Stimulated activated CD4-positive, alpha-beta T cell treated with anti-CD3 and anti-CD28 coated beads, Interleukin-12 subunit alpha, Interleukin-12 subunit beta, amount 100 ng/mL, for 48 hours (primary cell): ENCODE results near the gene FOXP1.

Experiments
- DNase-seq, 3 donors: peaks; one replicate each; pipeline ENCODE4 v3.0.0-alpha.2; 2020; ENCODE audit warnings: low read depth in 2 of 3, low spot score in 1 of 3

FOXP1 gene

GRCh38 chr3:71191031-71191482, 392.5 kb downstream of the FOXP1 start:
- DNase-seq, result no peak

DNA sequence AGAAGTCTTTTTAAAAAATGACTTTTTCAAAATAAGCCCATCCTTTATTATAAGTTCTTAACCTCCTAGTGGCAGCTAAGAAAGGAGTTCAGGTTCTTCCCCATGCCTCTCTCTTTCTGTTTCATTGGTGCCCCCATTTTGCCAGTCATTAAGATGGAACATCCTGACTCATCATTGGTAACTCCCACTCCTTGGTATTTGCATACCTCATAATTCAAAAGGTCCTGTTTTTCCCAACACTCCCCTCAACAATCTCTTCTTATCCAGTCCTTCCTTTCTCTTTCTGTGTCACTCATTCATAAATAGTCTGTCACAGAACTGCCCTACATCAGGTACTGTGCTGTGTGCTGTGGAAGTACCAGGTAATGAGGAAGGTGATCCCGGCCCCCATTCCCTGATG, 394.0 kb downstream of the FOXP1 start:
- DNase-seq, result peak in 1 of 3 donors; percentile 24

- no peak for DNase-seq
Observed at GRCh38 chr3:71187715-71188114, 395.8 kb downstream of the FOXP1 start.

DNA sequence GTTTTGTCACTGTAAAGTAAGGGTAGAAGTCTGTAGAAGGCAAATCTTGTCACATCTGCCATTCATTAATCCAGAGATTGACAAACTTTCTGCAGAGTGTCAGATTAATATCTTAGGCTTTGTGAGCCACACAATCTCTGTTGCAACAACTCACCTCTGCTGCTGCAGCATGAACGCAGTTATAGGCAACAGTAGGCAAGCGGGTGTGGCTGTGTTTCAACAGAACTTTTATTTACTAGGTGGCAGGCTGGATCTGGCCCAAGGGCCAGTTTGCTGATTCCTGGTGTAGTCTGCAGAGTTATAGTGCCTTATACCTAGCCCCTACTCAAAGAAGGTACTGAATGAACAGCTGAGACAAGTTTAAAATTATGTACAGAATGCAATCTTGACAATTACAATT, 396.7 kb downstream of the FOXP1 start:
- DNase-seq, result no peak

- peak in 1 of 3 donors; percentile 25 for DNase-seq
Observed at GRCh38 chr3:71185733-71186455, 397.6 kb downstream of the FOXP1 start.

- DNase-seq, result no peak
Observed at GRCh38 chr3:71184252-71184651, 399.3 kb downstream of the FOXP1 start.

- DNase-seq, result no peak
Observed at GRCh38 chr3:71183549-71183948, 400.0 kb downstream of the FOXP1 start.

- DNase-seq, result no peak
Observed at GRCh38 chr3:71180524-71180923, 403.0 kb downstream of the FOXP1 start.

DNA sequence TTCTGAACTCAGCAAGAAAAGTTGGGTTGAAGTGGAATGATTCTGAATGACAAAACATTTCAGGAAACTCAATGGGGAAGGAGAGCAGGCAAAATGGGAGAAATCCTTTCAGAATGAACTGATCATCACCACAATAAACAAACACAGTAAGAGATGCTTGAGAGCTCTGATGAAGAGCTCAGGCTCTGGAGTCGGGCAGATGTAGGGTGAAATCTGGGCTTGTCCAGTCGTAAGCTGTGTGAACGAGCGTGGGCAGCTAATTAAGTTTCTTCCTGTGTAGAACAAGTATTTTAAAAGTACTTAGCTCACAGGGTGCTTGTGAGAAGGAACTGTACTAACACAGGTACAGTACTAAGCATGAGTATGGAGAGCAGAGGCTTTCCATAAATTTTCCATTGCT, 406.2 kb downstream of the FOXP1 start:
- DNase-seq, result no peak

DNA sequence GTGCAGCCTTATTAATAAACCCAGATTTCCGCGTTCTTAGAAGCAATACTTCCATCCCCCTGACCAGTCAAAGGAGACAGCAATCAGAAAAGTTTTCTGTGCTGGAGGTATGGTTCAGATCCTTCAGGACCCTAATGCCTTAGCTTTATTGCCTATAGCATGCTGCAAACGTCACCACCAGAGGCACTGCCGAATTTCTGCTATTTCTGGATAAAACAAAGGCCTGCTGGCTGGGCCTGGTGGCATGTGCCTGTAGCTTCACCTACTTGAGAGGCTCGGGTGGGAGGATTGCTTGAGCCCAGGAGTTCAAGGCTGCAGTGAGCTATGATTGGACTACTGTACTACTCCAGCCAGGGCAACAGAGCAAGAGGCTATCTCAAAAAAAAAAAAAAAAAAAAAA, 407.2 kb downstream of the FOXP1 start:
- no peak for DNase-seq

- no peak for DNase-seq
Observed at GRCh38 chr3:71175691-71176365, 407.7 kb downstream of the FOXP1 start.

DNA sequence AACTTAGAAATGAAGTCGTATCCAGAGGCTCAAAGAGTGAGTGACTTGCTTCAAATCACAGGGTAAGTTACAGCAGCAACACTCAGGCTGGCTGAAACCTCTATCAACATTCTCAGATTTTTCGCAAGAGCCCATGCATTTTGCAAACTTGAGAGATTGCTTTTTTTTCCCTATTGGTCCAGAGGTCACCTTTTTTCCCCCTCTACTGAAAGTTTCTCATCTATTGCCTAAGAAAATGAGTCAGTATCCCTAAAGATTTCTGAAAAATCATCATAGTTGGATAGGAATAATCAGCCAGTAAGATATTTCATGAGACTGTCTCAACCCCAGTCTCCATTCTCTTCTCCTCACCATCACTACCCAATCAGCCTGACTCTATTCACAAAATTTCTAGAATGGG, 410.6 kb downstream of the FOXP1 start:
- DNase-seq, result no peak

DNA sequence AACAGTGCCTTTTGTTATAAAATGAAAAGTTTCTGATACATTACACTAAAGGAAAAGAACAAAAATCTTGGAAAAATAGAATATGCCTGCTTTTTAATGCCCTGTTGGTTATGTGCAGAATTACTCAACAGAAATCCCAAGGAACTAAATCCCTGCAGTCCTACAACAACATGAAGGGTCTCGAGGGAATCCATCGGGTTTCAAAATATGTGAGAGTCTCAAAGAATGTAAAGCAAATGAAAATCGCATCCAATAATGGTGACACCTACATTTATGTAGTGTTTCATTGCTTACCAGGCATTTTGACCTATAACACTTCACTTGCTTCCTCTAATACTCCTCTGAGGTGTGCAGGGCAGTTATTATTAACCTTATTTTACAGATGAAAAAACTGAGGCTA, 411.3 kb downstream of the FOXP1 start:
- DNase-seq, result no peak

GRCh38 chr3:71171247-71171646, 412.3 kb downstream of the FOXP1 start:
- DNase-seq, result no peak

GRCh38 chr3:71168880-71169411, 414.6 kb downstream of the FOXP1 start:
- DNase-seq, result no peak

DNA sequence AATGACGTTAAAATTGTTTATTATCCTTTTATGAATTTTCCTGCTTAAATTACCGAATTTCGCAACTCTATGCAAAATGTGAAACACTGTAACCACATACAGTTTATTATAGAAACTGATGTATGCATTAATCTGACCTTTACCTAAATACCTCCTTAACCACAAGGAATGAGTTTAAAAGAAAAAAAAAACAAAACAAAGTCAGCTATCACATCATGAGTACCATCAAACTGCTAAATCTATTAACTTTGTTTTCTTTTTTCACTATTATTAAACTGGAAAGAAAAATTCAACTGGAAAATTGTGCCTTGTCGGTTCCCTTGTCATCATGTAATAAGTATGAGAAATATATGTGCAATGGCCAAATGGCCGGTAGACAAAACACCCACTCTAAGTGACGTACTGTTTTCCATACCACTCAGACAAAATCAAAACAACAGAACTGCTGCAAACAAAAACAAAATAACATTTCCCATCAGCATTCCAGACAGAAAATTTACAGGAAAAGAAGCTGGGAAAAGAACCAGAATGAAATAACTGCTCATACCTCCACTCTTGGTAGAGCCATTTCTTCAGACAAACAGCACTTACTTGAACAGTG, 415.3 kb downstream of the FOXP1 start:
- DNase-seq, result no peak

DNA sequence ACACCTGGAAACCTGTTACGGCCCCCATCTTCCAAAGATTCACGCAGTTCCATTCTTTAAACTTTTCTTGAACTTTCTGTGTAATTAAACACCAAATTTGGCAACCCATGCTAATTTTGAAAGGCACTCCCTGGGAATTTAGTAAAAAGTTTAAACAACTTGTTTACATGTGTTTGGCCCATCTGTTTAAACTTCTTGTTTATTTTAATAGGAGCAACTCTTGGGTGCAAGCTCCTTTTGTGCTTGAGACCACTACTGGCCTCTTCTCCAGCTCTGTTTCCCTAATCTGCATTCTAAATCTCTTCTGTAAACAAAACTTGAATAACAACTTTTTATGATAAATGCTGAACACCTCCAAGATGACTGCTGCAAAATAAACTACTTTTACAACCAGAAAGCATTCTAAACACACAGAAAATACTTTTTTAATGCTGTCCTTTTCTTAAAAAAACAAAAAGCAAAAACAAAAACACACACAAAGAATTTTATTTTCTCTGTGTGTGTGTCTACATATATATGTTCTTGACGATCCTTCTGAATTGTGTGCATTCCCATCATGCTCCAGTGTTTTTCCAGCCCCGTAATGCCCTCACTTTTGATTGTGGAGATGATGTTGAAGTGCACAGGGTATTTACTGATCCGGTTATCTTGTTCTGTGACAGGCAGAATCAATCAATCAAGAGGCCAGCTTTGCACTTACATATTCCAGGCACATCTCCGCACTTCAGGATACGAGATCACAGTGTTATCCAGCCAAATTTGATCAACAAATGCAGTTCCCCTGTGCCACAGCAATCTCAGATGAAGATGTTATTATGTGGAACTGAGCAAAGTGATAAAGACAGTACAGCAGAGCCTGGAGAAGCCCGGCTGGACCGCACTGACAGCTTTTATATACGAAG, 416.9 kb downstream of the FOXP1 start:
- no peak for DNase-seq

- no peak for DNase-seq
Observed at GRCh38 chr3:71164881-71165280, 418.6 kb downstream of the FOXP1 start.

- DNase-seq, result no peak
Observed at GRCh38 chr3:71163198-71163918, 420.2 kb downstream of the FOXP1 start.

DNA sequence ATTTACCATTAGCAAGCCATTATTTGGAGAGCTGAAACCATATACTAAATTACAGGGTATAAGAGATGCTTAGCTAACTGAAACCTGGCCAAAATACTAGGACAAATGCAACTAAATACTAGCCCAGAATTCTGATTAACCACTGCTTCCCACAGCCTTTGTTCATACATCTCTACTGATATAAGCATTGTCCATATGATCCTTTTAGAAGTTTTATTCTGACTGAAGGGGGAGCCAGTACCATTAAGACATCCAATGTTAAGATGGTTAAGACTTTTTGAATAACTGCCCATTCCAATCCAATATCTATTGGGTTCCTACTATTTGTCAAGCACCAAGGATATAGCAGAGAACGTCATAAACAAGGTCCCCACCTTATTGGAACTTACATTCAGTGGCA, 421.3 kb downstream of the FOXP1 start:
- DNase-seq, result no peak
